ENCODE measurements around the gene SPRN.
"Not testable (repeated sequence)": the region's sequence is repeated elsewhere in the genome, so short reads cannot be mapped to it uniquely, and the experiment has no call there.

The SPRN gene

DNA sequence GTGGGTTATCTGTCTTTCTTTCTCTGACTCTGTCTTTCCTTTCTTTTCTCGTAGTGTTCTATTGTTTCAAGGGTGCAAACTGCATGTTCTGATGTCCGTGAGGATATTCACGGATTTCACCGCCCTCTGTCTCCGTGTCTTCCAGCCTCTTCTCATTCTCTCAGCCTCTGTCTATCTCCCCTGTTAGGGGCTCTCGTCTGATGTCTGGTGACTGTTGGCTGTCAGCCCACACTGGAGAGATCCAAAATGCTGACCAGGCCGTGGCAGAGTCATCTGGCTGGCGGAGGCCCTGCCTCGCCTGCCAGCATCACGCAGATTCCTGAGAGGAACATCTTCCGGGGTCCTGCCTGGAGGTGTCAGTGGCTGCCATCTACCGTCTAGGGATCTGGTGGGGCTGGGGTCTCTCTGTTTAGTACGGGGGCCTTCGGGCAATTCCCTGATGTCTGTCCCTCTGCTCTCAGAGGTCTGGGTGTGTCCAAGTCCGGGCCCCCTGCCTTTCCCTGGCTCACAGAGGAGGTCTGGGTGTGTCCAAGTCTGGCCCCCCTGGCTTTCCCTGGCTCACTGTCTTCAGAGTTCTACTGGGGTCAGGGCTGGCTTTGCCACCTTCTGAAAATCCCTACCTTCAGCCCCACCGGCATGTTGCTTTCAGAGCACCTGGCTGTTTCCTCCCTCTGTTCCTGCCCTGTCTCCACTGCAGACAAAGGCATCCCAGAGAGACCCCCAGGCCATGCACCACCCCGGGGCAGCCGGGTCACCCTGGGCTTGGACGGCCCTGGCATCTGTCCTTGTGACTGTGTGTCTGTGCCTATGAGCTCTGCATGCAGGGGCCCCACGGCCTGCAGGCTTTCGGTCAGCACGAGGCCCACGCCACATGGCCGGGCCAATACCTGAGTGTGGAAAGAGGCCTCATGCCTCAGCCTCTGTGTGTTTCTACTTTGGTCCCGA, 15.4 kb upstream of the SPRN start:
- DNase-seq (ENCODE audit: low read depth in 2 of 2): no peak

DNA sequence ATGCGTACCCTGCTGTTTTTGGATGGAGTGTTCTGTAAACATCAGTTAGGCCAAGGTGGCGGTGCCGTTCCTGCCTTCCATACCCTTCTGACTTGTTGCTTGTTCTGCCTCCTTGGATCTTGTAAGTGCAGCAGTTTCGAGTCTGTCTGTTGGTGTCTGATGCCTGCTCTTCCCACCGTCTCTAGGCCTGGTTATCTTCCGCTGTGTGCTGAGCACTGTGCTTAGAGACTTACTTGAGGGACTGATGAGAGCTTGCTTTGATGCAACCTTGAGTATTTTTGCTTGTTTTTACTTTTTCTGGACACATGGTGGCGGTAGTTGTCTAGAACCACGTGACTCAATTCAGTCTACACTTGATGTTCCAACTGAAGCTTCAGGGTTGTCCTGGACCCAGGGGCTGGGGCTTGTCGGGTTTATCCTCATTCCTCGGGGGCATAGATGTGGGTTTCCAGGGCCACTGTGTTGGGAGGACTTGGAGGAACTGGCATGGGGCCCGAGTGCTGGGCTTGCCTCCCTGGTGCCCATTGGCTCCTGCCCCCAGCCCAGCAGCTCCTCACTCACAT, 14.4 kb upstream of the SPRN start:
- DNase-seq (ENCODE audit: low read depth in 2 of 2): no peak

DNA sequence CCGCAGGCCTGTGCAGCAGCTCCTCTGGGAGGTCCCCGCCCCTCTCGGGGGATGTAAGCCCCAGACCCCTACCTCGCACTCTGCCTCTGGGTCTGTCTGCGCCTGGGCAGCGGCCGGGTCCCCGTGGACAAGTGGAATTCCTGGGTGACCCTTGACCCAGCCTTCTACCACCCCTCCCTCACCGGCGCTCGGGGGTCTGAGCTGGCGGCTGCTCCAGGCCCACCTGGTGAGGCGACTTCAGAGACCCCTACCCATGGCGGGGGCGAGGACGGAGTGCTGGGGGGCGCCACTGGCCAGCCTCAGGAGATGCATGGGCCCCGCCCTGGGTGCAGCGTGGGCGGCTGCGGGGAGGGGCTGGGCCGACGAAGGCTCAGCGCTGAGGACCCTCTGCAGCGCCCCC, 8.4 kb upstream of the SPRN start:
- not testable (repeated sequence) for DNase-seq (ENCODE audit: low read depth in 2 of 2)

DNA sequence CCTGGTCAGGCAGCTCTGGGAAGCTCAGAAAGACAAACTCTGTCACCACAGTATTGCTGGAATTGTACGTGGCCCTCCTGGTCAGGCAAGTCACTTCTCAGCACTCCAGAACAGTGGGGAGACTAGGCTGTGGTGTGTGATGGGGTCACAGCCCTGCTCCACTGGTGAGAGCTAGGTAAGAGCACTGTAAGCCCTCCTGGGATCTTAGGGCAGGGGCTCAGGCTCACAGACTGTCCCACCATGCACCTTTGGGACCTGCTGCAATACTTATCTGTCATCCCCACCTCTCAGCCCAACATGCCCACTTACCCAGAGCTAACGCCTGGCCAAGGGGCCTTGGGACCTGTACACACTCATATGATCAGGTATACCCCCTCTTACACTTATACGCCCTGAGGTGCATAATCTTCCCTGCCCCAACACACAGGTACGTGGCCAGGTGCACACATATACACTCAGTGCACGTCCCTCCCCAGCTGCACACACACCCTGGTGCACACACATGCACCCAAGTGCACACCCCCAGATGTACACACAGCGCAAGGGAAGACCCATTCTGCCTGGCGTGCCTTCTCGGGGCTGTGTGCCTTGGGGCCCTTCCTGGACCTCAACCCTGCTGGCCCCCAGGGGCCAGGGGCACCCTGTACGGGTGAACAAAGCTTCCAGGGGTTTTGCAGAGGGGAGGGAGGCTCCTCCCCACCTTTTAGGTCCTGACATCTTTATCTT, 7.6 kb upstream of the SPRN start:
- not testable (repeated sequence) for DNase-seq (ENCODE audit: low read depth in 2 of 2)

DNA sequence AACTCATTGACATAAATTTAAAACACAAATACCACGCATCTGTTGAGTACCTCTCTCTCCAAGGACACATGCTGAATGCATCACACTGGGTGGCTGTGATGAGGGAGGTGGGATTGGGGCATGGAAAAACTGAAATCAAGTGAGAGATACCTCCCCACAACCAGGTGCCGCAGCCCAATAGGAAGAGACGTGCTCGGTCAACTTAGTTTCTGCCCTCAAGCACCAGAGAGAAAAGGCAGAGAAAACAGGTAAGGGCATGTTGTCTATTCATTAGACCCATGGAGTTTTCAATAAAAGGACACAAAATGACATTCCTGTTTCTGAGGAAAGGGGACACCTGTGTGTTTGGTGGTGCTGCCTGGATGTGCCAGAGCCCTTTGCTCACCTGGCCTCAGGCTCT, 5.1 kb upstream of the SPRN start:
- not testable (repeated sequence) for DNase-seq (ENCODE audit: low read depth in 2 of 2)

DNA sequence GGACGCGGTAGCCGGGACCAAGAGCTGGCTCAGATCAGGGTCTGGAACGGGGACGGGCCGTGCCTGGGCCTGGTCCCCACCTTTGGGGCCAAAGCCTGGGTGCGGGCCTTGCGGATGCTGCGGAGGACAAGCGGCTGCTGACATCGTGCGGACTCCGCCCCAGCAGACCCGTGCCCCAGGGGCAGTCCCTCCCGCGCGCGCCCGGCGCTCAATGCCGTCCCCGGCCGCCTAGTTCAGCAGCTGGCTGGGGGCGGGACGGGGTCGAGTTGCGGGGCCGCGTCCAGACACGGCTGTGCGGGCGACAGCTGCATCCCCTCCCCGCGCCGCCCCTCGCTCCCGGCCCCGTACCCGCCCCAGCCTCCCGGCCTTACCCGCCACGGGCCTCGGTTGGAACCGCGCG, 323 bp downstream of the SPRN start:
- not testable (repeated sequence) for DNase-seq (ENCODE audit: low read depth in 2 of 2)

DNA sequence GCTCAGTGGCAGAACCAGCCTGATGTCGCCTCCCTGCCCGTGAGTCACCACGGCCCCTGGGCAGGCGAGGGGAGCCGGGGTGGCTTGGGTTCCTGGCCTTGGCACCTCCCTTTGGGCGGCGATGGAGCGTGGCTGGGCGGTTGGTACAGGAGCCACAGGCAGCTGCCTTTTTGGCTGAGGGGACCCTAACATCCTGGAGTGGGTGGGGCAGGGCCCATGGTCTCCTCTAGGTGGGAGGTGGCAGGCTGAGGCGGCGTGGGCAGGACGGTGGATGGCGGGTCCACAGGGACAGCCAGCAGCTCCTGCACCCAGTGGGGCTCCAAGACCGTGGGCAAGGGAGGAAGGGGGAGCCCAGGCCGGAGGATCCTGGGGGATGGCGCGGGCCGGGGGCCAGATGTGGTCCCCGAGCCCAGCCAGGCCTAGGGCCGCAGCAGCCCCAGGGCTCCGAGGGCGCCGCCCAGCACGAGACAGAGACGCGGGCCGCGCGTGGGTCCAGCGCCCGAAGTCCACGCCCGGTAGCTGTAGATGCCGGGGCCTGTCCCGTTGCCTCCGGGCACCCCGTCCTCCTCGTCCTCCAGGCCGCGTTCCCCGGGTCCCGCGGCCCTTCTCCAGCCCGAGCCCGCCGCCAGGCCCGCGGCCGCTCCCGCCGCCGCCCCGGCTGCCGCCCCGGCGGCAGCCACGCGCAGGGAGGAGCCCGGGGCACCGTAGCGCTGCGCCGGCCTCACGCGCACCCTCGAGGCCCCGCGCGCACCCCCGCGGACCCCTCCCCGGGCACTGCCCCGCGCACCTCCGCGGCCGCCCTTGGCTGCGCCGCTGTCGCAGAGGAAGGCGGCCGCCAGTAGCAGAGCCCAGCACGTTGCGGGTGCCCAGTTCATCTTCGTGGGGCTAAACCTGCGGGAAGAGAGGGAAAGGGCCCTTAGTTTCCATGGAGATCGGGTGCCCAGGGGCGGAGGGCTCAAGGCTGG, 1.3 kb downstream of the SPRN start:
- no peak for DNase-seq (ENCODE audit: low read depth in 2 of 2)

DNA sequence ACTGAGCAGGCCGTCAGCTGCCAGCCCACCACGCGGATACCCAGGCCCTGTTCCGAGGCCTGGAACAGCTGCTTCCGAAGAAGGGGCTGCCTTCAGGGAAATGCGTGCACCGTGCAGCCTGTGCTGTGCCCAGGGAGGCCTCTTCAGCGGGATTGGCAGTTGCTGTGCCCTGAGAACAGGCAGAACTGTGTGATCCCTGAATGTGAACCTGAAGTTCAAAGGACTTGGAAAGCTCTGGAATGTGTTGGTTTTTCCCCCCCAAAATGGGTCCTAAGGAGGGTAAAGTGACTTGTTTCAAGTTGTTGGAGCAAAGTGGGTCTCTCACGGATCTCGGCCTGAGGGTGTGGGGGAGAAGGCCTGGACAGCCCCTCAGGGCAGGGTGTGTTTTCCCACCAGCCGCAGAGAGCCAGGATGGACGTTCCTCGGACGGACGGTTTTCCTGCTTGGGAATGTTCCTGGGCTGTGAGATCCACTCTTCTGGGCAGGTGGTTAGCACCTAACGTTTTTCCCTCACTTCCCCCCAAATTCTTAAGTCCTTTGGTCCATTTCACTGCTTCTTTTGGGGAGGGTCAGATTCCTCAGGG, 2.1 kb downstream of the SPRN start:
- DNase-seq (ENCODE audit: low read depth in 2 of 2): no peak

DNA sequence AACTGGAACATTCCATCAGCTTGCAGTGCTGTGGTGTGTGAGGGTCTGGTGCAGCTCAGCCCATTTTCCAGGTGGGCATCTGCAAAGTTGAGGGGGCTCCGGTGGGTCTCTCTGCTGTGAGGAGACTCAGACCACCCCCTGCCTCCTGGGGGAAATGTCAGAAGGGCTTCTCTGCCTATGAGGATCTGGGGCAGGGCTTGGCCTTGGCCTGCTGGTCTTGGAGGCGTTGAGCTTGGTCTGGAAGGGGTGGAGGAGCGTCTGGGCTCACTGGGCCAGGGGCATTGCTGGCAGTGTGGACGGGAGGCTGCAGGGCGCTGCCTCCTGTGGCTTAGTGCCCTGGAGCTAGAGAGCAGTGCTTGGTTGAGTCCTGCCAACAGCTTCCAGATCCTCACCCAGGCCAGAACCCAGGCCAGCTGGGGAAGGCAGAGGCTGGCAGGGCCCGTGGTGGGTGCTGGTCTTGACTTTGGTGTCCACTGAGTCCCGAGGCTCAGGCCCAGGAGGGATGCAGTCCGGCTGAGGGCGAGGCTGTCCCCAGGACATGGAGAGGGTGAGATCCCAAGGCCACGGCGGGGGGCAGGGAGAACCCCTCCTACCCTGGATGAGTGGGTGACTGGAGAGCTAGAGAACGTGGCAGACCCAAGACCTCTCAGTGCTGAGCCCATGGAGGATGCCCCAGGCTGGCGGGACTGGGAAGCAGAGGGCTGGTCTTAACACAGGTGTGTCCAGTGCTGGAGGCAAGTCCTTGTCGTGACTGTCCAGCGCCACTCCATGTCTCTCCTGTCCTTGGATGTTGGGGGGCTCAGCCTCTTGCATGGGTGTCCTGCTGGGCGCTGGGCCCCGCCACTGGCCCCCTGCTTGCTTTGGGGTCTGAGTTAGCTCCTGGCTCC, 2.8 kb downstream of the SPRN start:
- DNase-seq (ENCODE audit: low read depth in 2 of 2): no peak

DNA sequence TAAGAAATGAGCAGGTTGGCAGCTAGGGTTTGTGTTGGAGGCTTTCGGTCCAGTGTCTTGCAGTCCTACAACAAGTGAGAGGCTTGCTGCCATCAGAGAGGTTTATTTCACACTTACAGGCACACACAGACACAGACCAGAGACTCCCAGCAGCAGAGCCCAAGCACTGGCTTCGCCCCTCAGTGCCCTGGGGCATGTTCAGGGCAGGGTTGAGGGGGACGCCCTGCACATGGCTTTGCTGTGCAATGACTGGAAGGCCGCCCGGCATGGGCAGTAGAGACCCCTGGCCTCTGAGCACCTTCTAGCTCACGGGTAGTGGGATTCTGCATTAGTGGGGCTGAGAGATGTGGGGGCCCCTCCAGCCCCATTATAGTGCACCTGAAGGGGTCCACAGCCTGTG, 3.8 kb downstream of the SPRN start:
- DNase-seq (ENCODE audit: low read depth in 2 of 2): no peak

DNA sequence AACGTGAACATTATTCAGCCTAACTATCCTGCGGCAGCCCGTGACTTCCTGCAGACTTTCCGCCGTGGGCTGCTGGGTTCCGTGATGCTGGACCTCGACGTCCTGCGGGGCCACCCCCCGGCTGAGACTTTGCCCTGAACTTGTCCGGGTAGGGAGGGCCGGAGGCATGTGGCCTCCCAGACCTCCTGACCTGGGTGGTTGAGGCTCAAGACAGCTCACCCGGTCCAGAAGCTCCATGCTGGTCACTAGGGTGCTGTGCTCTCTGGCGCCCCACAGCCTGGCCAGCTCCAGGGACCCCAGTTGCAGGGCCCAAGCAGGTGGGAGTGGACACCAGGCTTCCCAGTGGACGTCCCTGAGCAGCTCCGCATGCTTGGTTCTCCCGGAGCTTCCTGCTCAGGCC, 4.4 kb downstream of the SPRN start:
- DNase-seq (ENCODE audit: low read depth in 2 of 2): no peak

DNA sequence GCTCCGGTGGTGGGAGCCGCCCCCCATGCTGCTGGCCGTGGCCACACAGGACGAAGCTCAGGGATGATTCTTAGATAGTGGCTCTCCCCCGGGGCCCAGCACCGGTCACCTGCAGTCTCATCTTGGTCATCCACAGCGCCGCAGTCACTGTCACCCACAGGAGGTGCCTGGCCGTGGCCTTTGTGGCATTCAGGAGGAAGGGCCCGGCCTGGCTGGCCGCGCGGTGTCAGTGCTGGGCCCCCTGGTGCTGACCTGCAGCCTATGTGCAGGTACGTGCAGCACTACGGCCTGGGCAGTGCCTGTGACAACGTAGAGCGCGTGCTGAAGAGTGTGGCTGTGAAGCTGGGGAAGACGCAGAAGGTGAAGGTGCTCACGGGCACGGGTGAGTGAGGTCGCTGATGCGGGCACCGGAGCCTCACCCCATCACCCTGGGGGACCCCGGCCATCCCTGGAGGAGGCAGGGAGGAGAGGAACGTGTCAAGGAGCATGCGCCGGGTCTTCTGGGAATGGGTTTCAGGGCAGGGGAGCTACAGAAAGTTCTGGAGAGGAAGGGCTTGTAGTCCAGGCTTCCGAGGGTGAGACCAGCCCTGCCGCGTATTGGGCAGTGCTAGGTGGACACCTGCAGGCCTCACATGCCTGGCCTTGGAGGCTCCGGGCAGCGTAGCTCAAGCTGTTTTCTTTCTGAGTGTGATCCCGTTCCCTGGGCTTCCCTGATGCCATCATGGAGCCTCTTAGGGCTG, 5.0 kb downstream of the SPRN start:
- DNase-seq (ENCODE audit: low read depth in 2 of 2): no peak

DNA sequence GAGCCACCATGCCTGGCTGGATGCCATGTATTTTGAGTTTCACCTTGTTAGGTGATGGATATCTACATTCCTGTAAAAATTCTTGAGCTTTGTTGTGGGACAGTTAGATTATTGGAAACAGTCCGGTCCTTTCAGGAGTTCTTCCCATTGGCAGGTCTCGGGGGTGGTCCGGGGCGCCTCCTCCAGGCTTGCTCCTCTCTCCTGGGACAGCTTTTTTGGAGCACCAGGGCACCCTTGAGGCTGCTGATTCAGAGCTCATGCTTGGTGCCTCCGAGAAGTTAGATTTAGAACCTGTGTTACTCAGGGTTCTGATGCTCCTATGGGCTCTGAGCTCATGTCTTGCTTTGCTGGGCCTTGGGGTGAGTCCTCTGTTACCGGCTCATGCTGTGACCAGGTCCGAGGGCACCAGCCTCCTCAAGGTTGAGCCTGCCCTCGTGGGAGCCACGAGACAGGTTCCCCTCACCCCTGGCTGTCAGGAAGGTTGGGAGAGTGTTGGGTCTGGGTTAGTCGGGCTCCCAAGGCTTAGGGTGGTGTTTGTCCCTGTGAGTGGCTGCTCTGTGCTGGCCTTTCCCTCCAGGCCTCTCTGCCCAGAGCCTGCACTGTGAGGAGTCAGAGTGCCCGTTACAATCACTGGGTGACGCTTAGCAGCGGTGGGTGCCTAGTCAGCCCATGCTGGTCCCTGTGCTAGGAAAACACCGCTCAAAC, 6.0 kb downstream of the SPRN start:
- DNase-seq (ENCODE audit: low read depth in 2 of 2): no peak

DNA sequence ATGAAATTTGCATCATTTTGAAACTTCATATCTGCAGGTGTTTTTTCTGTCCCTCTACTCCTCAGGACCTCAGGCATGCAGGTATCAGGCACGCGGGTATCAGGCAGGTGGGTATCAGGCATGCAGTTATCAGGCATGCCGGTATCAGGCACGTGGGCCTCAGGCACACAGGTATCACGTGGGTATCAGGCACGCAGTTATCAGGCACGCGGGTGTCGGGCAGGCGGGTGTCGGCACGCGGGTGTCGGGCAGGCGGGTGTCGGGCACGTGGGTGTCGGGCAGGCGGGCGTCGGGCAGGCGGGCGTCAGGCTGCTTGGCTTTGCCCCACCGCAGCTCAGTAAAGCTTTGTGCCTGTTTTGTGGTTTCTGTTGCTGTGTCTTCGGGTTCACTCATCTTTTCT, 8.7 kb downstream of the SPRN start:
- DNase-seq (ENCODE audit: low read depth in 2 of 2): no peak

DNA sequence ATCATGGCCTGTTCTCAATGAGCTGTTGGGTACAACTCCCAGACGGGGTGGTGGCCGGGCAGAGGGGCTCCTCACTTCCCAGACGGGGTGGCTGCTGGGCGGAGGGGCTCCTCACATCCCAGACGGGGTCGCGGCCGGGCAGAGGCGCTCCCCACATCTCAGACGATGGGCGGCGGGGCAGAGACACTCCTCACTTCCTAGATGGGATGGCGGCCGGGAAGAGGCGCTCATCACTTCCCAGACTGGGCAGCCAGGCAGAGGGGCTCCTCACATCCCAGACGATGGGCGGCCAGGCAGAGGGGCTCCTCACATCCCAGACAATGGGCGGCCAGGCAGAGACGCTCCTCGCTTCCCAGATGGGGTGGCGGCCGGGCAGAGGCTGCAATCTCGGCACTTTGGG, 10.0 kb downstream of the SPRN start:
- DNase-seq (ENCODE audit: low read depth in 2 of 2): not testable (repeated sequence)

DNA sequence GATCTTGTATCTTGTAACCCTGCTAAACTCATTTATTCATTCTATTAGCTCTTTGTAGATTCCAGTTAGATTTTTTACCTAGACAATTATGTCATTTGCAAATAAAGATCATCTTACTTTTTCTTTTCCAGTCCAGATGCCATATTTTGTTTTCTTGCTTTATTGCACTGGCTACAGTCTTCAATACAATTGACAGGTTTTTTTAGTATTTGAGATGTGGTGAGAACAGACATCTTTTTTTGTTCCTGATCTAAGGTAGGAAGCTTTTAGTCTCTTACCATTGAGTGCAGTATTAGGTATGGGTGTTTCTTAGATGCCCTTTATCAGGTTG, 12.1 kb downstream of the SPRN start:
- no peak for DNase-seq (ENCODE audit: low read depth in 2 of 2)

DNA sequence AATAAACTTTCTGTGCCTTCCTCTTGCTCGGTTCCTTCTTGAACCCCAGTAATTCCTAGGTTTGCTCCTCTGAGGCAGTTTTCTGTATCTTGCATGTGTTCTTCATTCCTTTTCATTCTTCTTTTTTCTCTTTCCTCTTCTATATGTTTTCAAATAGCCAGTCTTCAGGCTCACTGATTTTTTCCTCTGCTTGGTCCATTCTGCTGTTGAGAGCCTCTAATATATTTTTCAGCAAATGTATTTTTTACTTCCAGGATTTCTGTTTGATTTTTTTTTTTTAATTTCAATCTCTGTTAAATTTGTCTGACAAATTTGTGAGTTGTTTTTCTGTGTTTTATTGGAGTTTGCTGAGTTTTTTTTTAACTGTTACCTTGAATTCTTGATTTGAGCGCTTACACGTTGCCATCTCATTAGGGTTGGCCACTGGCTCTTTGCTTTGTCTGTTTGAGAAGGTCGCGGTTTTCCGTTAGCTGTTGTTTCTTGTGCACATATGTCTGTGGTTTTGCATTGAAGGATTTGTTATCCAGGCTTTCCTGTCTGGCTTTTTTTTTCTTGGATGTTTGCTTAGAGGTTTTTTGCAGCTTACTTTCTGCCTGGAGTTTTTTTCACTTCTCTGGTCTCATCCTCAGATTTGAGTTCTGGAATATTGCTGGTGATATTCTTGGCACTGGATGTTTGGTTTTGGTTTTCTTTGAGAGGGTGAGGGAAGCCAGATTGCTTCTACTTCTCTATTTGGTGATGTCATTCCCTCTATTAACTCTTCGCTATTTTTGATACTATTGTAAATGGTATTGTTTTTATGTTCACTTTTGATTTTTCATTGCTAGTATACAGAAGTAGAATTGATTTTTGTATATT, 12.7 kb downstream of the SPRN start:
- no peak for DNase-seq (ENCODE audit: low read depth in 2 of 2)
